Breast epithelium (tissue), 3 donors: ENCODE measurements around the gene RRP15.

ENCODE experiments used
- POLR2A ChIP-seq: fragments of 450-650 bp; IDR thresholded peaks from one replicate; pipeline ENCODE4 v1.6.1; 2016; ENCODE audit warnings: antibody characterized with exemption, mild to moderate bottlenecking, moderate library complexity
- TF ChIP-seq, protein P1 (sequence below), 3 donors: fragments of 450-650 bp; IDR thresholded peaks; one replicate each; pipeline ENCODE4 v1.5.1; 2016 to 2017; ENCODE audit warnings: antibody characterized with exemption in 3 of 3, mild to moderate bottlenecking in 3 of 3, moderate library complexity in 3 of 3

DNA sequence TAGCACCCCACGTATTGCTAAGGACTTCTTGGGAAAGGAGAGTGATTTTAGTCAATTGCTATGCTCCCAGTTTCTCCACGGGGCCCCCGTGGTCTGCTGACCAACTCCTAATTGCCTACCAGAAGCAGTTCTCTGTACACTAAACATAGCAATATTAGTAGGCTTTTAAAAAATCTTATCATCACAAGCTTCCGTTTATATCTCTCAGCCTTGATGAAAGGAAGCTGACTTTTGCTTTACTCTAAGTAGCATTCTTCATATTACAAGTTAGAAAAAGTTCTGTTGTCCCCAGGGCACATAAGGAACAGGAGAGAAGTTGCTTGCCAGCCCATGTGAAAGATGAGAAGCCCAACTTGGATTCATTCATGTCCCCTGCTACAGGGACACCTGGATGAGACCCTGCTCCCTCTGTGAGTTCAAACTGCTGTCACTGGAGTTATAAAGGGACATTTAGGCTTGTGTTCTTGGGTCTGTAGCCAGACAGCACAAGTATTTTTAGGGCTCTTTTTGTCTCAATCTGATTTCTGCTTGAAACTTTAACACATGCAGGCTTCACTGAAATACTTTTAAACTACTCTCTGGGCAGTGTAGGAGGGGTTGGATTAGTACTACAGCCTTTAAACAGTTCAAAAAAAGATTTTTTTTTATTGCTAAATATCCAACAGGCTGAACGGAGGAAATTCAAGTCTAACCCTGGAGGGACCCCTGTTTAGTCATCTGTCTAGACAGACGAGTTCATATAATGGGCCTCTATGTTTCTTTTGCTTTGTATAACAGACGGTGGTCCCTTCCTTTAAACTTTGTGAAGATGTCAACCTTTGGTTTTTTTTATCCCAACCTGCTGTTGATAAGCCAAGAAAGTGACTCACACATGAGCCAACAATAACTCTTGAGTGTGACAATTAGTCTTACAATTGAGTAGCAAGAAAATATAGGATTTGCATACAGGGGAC is 89.6 kb downstream of the RRP15 start:
- no peak for TF ChIP-seq POLR2A
- TF ChIP-seq, protein P1, sequence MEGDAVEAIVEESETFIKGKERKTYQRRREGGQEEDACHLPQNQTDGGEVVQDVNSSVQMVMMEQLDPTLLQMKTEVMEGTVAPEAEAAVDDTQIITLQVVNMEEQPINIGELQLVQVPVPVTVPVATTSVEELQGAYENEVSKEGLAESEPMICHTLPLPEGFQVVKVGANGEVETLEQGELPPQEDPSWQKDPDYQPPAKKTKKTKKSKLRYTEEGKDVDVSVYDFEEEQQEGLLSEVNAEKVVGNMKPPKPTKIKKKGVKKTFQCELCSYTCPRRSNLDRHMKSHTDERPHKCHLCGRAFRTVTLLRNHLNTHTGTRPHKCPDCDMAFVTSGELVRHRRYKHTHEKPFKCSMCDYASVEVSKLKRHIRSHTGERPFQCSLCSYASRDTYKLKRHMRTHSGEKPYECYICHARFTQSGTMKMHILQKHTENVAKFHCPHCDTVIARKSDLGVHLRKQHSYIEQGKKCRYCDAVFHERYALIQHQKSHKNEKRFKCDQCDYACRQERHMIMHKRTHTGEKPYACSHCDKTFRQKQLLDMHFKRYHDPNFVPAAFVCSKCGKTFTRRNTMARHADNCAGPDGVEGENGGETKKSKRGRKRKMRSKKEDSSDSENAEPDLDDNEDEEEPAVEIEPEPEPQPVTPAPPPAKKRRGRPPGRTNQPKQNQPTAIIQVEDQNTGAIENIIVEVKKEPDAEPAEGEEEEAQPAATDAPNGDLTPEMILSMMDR (IDR thresholded peaks at IDR 0.05), result no peak
